ENCODE results near the gene SORCS3. TPM values are rescaled to one million over a fixed set of nuclear protein-coding genes. Genes with fewer than 3 reads are reported as not detected.

The SORCS3 gene
- total RNA-seq, 1 experiment from 2014 or later = not detected

GRCh38 chr10:104591441-104591840, 49.6 kb upstream of the SORCS3 start:
- no TSS peak for BruUV-seq (replicated peaks)
- POLR2A ChIA-PET = no interaction called here
- ATAC-seq = no peak

More at GRCh38 chr10:104591441-104591840, 49.6 kb upstream of the SORCS3 start:
- H3K79me2 ChIP-seq (ENCODE audit: insufficient read depth, low read length) = no peaks in the 10 kb centered on the region
- peaks cover 0 to 7% of the 10 kb centered on the region in 2 experiments; a peak in 2 of 4 replicates for H3K4me1 ChIP-seq (ENCODE audit: control insufficient read depth in 1 of 2, insufficient read depth in 2 of 2, low read length in 2 of 2)
- no peak overlapping the region for H3K27ac ChIP-seq (ENCODE audit: low read depth, low read length)
- ChIA-PET RAD21 (ENCODE audit: low non-redundant PET in 1 of 2, low total read pairs in 2 of 2, uncharacterized antibody in 2 of 2, unreplicated experiment in 2 of 2) (no interaction called here), CTCF (interaction anchor here (1.1 to 1.5 kb wide), 2 partner anchors 12 to 23 kb away, joined by 3 to 4 read pairs; no protein-coding TSS in a partner anchor)
- H3K9me3 ChIP-seq (ENCODE audit: control insufficient read depth in 1 of 2, insufficient read depth in 1 of 2, low read depth in 1 of 2, low read length in 2 of 2) = no peaks in the 10 kb centered on the region
- H4K20me1 ChIP-seq (ENCODE audit: insufficient read depth) = no peaks in the 10 kb centered on the region
- no peak for DNase-seq (ENCODE audit: low read depth, low spot score)
- H2AFZ ChIP-seq (ENCODE audit: low read depth, low read length, poor library complexity, severe bottlenecking) = no peak overlapping the region
- H3K4me2 ChIP-seq (ENCODE audit: low read length) = no peak overlapping the region
- H3K36me3 ChIP-seq (ENCODE audit: control insufficient read depth in 1 of 2, insufficient read depth in 2 of 2, low read length in 2 of 2) = no peaks in the 10 kb centered on the region
- TF ChIP-seq ATF3 (IDR thresholded peaks at IDR 0.05) (no peak), YY1 (IDR thresholded peaks at IDR 0.05; ENCODE audit: extremely low read depth, insufficient replicate concordance, low read depth, low read length) (no peak), ZBTB33 (IDR thresholded peaks at IDR 0.05; ENCODE audit: extremely low read depth, insufficient replicate concordance, low read length) (no peak), ZFX (IDR thresholded peaks at IDR 0.05) (no peak), POLR2A (IDR thresholded peaks at IDR 0.05; ENCODE audit: borderline replicate concordance, extremely low read depth, insufficient read depth, insufficient read length) (no peak), SRF (IDR thresholded peaks at IDR 0.05; ENCODE audit: low read depth) (no peak), RAD21 (IDR thresholded peaks at IDR 0.05; ENCODE audit: low read depth) (no peak), POLR2AphosphoS5 (IDR thresholded peaks at IDR 0.05; ENCODE audit: low read depth, low read length) (no peak), REST (IDR thresholded peaks at IDR 0.05; ENCODE audit: low read depth) (no peak), CEBPB (IDR thresholded peaks at IDR 0.05; ENCODE audit: low read depth) (no peak), EGR1 (IDR thresholded peaks at IDR 0.05; ENCODE audit: low read depth) (no peak), CTCF (IDR thresholded peaks at IDR 0.05 in 2 of 3, conservative IDR thresholded peaks at IDR 0.05 in 1 of 3; ENCODE audit: borderline replicate concordance in 1 of 3, insufficient read depth in 1 of 3, low read depth in 2 of 3, low read length in 2 of 3) (no peak)
- H3K27me3 ChIP-seq (ENCODE audit: insufficient read depth, low read length) = peaks cover 86% of the 10 kb centered on the region
- H3K4me3 ChIP-seq (replicated peaks in 1 of 2; ENCODE audit: low read depth in 1 of 2, low read length in 2 of 2) = no peak overlapping the region
- intact Hi-C loops (cut with micrococcal nuclease) = no loop called here
- no peak overlapping the region for H3K9ac ChIP-seq (ENCODE audit: low read length)
- H3K9me2 ChIP-seq (ENCODE audit: insufficient read depth) = no peaks in the 10 kb centered on the region
